Vagina (tissue), 2 donors: ENCODE results near the gene PRSS38. TPM values are rescaled to one million over a fixed set of nuclear protein-coding genes. Genes with fewer than 3 reads are reported as not detected.

Experiments used
- DNase-seq, 2 donors: peaks; one replicate each; pipeline ENCODE4 v3.0.0-alpha.2; 2017; ENCODE audit errors: extremely low spot score in 2 of 2
- H3K27ac ChIP-seq: fragments of 200-600 bp; sonication (generic); one replicate; pipeline ENCODE4 v1.5.1; 2019
- H3K27me3 ChIP-seq: fragments of 200-600 bp; sonication (generic); one replicate; pipeline ENCODE4 v1.5.1; 2019
- H3K36me3 ChIP-seq, 2 donors: fragments of 200-600 bp; sonication (generic); one replicate each; pipeline ENCODE4 v1.5.1; 2017 to 2019
- H3K4me1 ChIP-seq: fragments of 200-600 bp; sonication (generic); one replicate; pipeline ENCODE4 v1.5.1; 2019
- H3K4me3 ChIP-seq, 2 donors: fragments of 200-600 bp; sonication (generic); 1 replicate in 1 of 2; 2 replicates in 1 of 2; pipeline ENCODE4 v1.5.1; 2016 to 2019
- H3K9me3 ChIP-seq: fragments of 200-600 bp; sonication (generic); one replicate; pipeline ENCODE4 v1.5.1; 2019
- POLR2A ChIP-seq, 2 donors: fragments of 450-650 bp; IDR thresholded peaks; one replicate each; pipeline ENCODE4 v1.6.1; 2017; ENCODE audit warnings: antibody characterized with exemption in 2 of 2, mild to moderate bottlenecking in 2 of 2, moderate library complexity in 2 of 2
- POLR2AphosphoS5 ChIP-seq, 2 donors: sonication (generic); formaldehyde crosslinking; IDR thresholded peaks; one replicate each; pipeline ENCODE4 v1.9.0; 2017; ENCODE audit warnings: antibody characterized with exemption in 2 of 2, mild to moderate bottlenecking in 2 of 2, low read depth in 1 of 2; ENCODE audit not compliant: insufficient read depth in 1 of 2
- intact Hi-C: fragments of 100-400 bp; cut with DNase I; formaldehyde crosslinking; loops from one replicate; pipeline ENCODE4 v1.15.1; 2023
- total RNA-seq: library from RNA; depleted of rRNA; stranded (reverse); fragments of >200 nt; gene quantifications from one replicate; pipeline ENCODE4 v1.2.3, GENCODE V29; 2016
- TF ChIP-seq, protein P1 (sequence below), 3 experiments: fragments of 450-650 bp in 2 of 3; fragments of 200-600 bp in 1 of 3; sonication (generic) in 1 of 3; IDR thresholded peaks; one replicate each; pipeline ENCODE4 v1.5.1; 2017 to 2019; ENCODE audit warnings: antibody characterized with exemption in 3 of 3, mild to moderate bottlenecking in 2 of 3, moderate library complexity in 2 of 3

The PRSS38 gene
- total RNA-seq, 1 donor from 2014 or later: not detected

DNA sequence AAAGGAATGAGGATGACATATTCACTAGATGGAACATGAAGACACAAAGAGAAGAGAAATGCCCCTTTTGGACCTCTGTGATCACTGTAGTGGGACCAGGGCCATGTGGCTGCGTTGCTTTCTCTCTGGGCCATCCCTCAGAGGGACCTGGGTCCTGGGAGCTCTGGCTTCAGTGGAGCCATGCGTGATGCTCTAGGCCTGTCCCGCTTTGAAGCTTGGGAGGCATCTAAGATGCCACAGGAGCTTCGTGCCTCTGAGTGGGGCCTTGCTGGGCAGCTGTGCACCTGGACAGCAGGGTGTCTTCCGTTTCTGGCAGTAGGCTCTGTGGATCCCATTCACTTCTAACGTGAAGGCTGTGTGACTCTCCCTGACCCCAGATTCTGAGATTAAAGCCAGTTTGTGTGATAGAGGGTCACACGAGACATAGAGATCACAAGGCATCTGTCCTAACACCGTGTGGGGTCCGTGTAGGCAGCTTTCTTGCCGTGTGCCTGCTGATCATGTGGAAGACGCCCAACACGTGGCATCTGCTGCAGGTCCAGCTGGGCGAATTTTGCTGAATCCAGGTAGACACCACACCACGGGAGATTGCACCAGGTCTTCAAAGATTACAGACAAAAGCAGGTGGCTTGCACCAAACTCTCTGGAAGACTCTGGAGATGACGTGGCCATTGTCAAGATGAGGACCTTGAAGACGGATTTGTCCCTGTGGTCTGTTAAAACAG lies 17.2 kb upstream of the PRSS38 start:
- H3K4me3 ChIP-seq: no peak overlapping the region
- DNase-seq: no peak

DNA sequence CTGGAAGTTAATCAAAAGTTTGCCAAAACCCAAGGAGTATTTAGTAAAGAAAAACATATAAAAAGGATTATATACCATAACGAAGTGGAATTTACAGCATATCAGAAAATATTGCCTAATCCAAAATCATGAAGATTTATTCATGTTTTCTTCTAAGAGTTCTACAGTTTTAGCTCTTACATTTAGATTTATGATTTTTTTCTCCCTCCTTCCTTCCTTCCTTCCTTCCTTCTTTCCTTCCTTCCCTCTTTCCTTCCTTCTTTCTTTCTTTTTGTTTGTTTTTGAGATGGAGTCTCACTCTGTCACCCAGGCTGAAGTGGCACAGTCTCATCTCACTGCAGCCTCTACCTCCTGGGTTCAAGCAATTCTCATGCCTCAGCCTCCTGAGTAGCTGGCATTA lies 15.7 kb upstream of the PRSS38 start:
- Histone ChIP-seq H3K4me3 (no peak overlapping the region), H3K9me3 (no peaks in the 10 kb centered on the region), H3K36me3 (no peaks in the 10 kb centered on the region), H3K27ac (no peak overlapping the region), H3K27me3 (no peaks in the 10 kb centered on the region), H3K4me1 (peaks cover 4% of the 10 kb centered on the region)
- intact Hi-C loops: no loop called here
- TF ChIP-seq POLR2A (IDR thresholded peaks at IDR 0.05): no peak
- TF ChIP-seq POLR2AphosphoS5 (IDR thresholded peaks at IDR 0.05; ENCODE audit: insufficient read depth in 1 of 2, low read depth in 1 of 2): no peak
- TF ChIP-seq, protein P1, sequence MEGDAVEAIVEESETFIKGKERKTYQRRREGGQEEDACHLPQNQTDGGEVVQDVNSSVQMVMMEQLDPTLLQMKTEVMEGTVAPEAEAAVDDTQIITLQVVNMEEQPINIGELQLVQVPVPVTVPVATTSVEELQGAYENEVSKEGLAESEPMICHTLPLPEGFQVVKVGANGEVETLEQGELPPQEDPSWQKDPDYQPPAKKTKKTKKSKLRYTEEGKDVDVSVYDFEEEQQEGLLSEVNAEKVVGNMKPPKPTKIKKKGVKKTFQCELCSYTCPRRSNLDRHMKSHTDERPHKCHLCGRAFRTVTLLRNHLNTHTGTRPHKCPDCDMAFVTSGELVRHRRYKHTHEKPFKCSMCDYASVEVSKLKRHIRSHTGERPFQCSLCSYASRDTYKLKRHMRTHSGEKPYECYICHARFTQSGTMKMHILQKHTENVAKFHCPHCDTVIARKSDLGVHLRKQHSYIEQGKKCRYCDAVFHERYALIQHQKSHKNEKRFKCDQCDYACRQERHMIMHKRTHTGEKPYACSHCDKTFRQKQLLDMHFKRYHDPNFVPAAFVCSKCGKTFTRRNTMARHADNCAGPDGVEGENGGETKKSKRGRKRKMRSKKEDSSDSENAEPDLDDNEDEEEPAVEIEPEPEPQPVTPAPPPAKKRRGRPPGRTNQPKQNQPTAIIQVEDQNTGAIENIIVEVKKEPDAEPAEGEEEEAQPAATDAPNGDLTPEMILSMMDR (IDR thresholded peaks at IDR 0.05): no peak
- no peak for DNase-seq

More for the DNA sequence above, 17.2 kb upstream of the PRSS38 start:
- no peak overlapping the region for H3K27ac ChIP-seq
- H3K9me3 ChIP-seq: no peaks in the 10 kb centered on the region
- TF ChIP-seq, protein P1 (IDR thresholded peaks at IDR 0.05): no peak
- TF ChIP-seq POLR2AphosphoS5 (IDR thresholded peaks at IDR 0.05; ENCODE audit: insufficient read depth in 1 of 2, low read depth in 1 of 2): no peak
- TF ChIP-seq POLR2A (IDR thresholded peaks at IDR 0.05): no peak
- H3K4me1 ChIP-seq: peaks cover 20% of the 10 kb centered on the region
- no peaks in the 10 kb centered on the region for H3K36me3 ChIP-seq
- intact Hi-C loops: no loop called here
- no peaks in the 10 kb centered on the region for H3K27me3 ChIP-seq

DNA sequence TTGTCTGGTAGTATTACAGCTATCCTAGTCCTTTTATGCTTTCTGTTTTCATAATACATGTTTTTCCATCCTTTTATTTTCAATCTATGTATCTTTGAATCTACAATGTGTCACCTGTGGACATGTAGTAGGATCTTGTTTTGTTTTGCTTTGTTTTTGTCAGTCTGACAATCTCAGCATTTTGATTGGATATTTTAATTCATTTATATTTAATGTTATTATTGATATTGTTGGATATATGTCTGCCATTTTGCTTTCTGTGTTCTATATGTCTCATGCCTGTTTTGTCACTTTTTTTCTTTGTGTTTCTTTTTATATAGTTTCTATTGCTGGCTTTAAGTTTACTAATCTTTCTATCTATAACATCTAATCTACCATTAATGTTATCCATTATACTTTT lies 11.5 kb upstream of the PRSS38 start:
- H3K4me3 ChIP-seq: no peak overlapping the region
- no peaks in the 10 kb centered on the region for H3K27me3 ChIP-seq
- no peak overlapping the region for H3K27ac ChIP-seq
- intact Hi-C loops: no loop called here
- H3K9me3 ChIP-seq: no peaks in the 10 kb centered on the region
- no peaks in the 10 kb centered on the region for H3K36me3 ChIP-seq
- no peak for TF ChIP-seq POLR2A (IDR thresholded peaks at IDR 0.05)
- TF ChIP-seq, protein P1 (IDR thresholded peaks at IDR 0.05): no peak
- TF ChIP-seq POLR2AphosphoS5 (IDR thresholded peaks at IDR 0.05; ENCODE audit: insufficient read depth in 1 of 2, low read depth in 1 of 2): no peak
- H3K4me1 ChIP-seq: no peaks in the 10 kb centered on the region
- no peak for DNase-seq

DNA sequence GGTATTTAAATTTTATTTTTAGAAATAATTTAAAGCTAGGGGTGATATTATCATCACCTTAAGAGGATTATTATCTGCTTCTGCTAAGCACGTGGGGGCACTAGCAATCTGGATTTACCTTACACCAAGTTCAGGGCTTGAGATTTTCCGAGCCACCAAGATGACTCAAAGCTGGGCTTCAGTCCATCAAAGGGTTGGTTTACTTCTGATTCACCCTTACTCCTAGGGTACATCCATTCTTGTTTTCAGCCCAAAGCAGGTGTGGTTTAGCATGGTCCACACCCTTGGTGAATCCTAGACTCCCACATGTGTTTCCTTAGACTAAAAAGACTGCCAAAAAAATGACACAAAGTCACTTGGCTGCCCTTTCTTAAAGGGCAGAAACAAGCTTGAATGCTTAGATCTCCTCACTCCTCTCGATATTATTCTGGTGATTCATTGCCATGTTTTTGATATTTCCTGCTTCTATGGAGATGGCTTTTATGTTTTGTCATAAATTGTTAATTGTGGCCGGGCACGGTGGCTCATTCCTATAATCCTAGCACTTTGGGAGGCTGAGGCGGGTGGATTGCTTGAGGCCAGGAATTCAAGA lies 9.8 kb upstream of the PRSS38 start:
- TF ChIP-seq POLR2AphosphoS5 (IDR thresholded peaks at IDR 0.05; ENCODE audit: insufficient read depth in 1 of 2, low read depth in 1 of 2) (peak in 1 of 2 donors; percentile 90), POLR2A (IDR thresholded peaks at IDR 0.05) (no peak)
- H3K27me3 ChIP-seq: no peaks in the 10 kb centered on the region
- no peaks in the 10 kb centered on the region for H3K36me3 ChIP-seq
- intact Hi-C loops: no loop called here
- no peak overlapping the region for H3K4me3 ChIP-seq
- H3K4me1 ChIP-seq: no peaks in the 10 kb centered on the region
- H3K27ac ChIP-seq: no peak overlapping the region
- DNase-seq: no peak
- H3K9me3 ChIP-seq: no peaks in the 10 kb centered on the region

GRCh38 chr1:227808566-227808965 lies 6.9 kb upstream of the PRSS38 start:
- Histone ChIP-seq H3K4me1 (no peaks in the 10 kb centered on the region), H3K4me3 (no peak overlapping the region), H3K36me3 (no peaks in the 10 kb centered on the region), H3K27ac (no peak overlapping the region), H3K27me3 (no peaks in the 10 kb centered on the region), H3K9me3 (no peaks in the 10 kb centered on the region)
- intact Hi-C loops: no loop called here
- TF ChIP-seq, protein P1 (IDR thresholded peaks at IDR 0.05): no peak
- no peak for TF ChIP-seq POLR2A (IDR thresholded peaks at IDR 0.05)
- no peak for TF ChIP-seq POLR2AphosphoS5 (IDR thresholded peaks at IDR 0.05; ENCODE audit: insufficient read depth in 1 of 2, low read depth in 1 of 2)
- DNase-seq: no peak
